Lower leg skin (tissue), 3 donors: ENCODE data around the gene C10orf67.

Source experiments
- CTCF ChIP-seq, 3 donors: fragments of 450-650 bp; IDR thresholded peaks; one replicate each; pipeline ENCODE4 v1.5.1; 2016; ENCODE audit warnings: antibody characterized with exemption in 3 of 3, mild to moderate bottlenecking in 3 of 3, moderate library complexity in 2 of 3
- POLR2A ChIP-seq, 2 donors: fragments of 450-650 bp; IDR thresholded peaks; one replicate each; pipeline ENCODE4 v1.6.1; 2016 to 2017; ENCODE audit warnings: antibody characterized with exemption in 2 of 2, mild to moderate bottlenecking in 1 of 2, moderate library complexity in 1 of 2

GRCh38 chr10:23318359-23318758 is 26.2 kb downstream of the C10orf67 start:
- no peak for TF ChIP-seq CTCF (IDR thresholded peaks at IDR 0.05)
- no peak for TF ChIP-seq POLR2A (IDR thresholded peaks at IDR 0.05)
